T47D (cell line): ENCODE measurements around the gene KIR3DL3.
"Not testable (repeated sequence)": the region's sequence is repeated elsewhere in the genome, so short reads cannot be mapped to it uniquely, and the experiment has no call there.

Experiments
- DNase-seq, 2 experiments: peaks; one replicate each; pipeline versions ENCODE4 v3.0.0 to v3.0.0-alpha.2; 2011 to 2012; ENCODE audit warnings: low read depth in 1 of 2, low spot score in 1 of 2
- JUND ChIP-seq: IDR thresholded peaks from 2 replicates; pipeline ENCODE4 v1.6.1; 2012; ENCODE audit warnings: low read depth
- in situ Hi-C: cut with HindIII; loops from 2 replicates; pipeline ENCODE4 v1.10.0; 2016; ENCODE audit warnings: low sequenced_read_pairs, low pct_unique_long_range_greater_than_20kb

Gene KIR3DL3

DNA sequence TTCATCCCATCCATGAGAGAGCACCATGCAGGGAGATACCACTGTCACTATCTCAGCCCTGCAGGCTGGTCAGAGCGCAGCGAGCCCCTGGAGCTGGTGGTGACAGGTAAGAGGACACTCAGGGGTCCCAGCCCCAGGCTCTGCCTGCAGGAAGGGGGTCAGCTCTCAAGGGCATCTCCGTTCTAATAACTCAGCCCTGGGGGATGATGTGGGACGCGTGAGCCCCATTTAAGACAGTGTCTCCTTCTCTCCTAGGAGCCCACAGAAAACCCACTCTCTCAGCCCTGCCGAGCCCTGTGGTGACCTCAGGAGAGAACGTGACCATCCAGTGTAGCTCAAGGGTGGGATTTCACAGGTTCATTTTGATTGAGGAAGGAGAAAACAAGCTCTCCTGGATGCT lies 15.5 kb upstream of the KIR3DL3 start:
- DNase-seq: no peak
- in situ Hi-C loops: no loop called here
- no peak for TF ChIP-seq JUND

DNA sequence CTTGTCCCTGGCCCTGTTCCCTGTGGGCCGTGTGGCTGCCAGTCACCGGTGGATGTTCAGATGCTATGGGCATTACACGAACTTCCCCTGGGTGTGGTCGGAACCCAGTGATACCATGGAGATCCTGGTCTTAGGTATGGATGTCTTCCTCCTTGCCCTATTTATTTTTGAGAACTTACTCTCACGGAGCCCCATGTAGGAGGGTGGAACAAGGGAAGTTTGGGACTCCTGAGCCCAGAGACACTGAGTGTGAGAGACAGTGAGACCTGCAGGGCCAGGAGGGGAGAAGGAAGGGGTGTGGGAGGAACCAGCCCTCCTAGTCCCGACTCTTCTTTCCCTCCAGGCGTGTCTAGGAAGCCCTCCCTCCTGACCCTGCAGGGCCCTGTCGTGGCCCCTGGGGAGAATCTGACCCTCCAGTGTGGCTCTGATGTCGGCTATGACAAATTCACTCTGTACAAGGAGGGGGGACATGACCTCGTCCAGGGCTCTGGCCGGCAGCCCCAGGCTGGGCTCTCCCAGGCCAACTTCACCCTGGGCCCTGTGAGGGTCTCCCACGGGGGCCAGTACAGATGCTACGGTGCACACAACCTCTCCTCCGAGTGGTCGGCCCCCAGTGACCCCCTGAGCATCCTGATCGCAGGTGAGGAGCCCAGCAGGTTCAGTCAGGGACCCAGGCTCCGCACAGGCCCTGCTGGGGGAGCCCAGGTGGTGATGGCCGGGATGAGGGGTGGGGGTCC lies 14.9 kb upstream of the KIR3DL3 start:
- in situ Hi-C loops: no loop called here
- no peak for TF ChIP-seq JUND
- no peak for DNase-seq

DNA sequence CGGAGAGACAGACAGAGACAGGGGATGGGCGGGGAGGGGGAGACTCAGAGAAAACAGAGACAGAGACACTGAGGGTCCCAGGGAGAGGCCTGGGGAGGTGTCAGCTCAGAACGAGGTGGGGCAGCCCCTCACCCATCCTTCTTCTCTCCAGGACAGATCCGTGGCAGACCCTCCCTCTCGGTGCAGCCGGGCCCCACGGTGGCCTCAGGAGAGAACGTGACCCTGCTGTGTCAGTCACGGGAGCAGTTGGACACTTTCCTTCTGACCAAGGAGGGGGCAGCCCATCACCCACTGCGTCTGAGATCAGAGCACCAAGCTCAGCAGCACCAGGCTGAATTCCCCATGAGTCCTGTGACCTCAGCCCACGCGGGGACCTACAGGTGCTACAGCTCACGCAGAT lies 14.3 kb upstream of the KIR3DL3 start:
- DNase-seq, in situ Hi-C loops: not testable (repeated sequence)

DNA sequence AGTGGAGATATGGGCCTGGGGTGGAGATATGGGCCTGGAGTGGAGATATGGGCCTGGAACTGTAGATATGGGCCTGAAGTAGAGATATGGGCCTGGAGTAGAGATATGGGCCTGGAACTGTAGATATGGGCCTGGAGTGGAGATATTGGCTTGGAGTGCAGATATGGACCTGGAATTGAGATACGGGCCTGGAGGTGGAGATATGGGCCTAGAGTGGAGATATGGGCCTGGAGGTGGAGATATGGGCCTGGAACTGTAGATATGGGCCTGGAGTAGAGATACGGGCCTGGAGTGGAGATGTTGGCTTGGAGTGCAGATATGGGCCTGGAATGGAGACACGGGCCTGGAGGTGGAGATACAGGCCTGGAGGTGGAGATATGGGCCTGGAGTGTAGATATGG lies 402 bp downstream of the KIR3DL3 start:
- DNase-seq: no peak
- in situ Hi-C loops: no loop called here
- TF ChIP-seq JUND: no peak

DNA sequence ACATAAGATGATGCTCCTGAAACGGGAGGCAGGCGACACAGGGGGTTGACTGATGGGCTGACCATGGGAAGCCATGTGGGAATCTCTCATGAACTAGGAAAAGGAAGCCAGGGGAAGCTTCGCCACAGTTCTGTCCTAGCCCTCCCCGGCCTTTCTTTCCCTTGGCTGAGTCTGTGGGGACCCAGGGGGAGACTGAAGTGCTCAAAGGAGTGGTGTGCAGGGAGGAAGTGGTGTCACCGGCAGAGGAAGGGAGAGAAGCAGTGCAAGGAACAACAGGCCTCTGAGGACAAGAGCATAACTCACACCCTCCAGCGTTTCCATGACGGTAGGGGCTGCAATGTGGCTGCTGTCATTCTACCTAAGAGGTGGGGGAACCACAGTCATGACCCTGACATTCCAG lies 1.1 kb downstream of the KIR3DL3 start:
- no peak for TF ChIP-seq JUND
- DNase-seq: no peak
- in situ Hi-C loops: no loop called here

DNA sequence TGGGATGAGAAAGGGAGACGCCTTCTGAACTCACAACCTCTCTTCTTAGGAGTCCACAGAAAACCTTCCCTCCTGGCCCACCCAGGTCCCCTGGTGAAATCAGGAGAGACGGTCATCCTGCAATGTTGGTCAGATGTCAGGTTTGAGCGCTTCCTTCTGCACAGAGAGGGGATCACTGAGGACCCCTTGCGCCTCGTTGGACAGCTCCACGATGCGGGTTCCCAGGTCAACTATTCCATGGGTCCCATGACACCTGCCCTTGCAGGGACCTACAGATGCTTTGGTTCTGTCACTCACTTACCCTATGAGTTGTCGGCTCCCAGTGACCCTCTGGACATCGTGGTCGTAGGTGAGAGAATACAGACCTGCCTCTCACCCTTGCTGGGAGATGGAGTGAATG lies 3.3 kb downstream of the KIR3DL3 start:
- in situ Hi-C loops: no loop called here
- no peak for DNase-seq
- no peak for TF ChIP-seq JUND

DNA sequence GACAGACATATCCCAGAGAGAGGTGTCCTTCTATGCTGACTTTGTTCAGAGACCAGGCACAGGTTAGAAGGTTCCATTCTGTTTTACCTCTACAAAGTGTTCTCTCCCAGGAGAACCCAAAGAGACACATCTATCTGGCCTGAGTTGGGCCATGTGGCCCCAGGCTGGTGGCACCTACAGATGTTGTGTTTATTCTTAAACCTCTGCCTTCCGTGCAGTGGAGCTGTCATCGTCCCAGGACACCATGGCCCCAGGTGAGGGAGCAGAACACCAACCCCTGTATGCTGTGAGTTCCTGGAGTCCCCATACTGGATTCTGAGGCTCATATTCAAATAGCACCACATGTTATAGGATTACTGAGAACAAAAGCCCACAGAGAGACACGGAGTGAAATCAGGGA lies 3.9 kb downstream of the KIR3DL3 start:
- TF ChIP-seq JUND: no peak
- DNase-seq: no peak
- in situ Hi-C loops: no loop called here

DNA sequence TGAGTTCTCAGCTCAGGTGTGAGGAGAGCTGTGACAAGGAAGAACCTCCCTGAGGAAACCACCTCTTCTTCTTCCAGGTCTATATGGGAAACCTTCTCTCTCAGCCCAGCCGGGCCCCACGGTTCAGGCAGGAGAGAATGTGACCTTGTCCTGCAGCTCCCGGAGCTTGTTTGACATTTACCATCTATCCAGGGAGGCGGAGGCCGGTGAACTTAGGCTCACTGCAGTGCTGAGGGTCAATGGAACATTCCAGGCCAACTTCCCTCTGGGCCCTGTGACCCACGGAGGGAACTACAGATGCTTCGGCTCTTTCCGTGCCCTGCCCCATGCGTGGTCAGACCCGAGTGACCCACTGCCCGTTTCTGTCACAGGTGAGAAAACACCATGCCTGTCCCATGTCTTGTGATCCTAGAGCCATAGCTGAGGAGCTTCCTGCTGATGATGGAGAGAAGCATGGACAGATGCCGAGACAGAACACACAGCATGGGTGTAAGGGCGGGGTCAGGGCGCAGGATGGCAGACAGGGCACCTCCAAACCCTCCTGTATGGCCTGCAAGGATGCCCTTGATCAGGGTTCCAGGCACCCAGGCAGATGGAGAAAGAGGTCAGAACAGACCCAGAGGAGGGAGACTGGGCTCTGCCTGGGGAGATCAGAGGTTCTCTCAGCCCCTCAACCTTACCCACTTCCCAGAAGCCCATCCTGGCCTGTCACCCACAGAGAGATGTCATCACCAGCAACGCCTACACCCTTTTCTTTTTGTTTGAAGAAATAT lies 5.4 kb downstream of the KIR3DL3 start:
- in situ Hi-C loops: no loop called here
- no peak for TF ChIP-seq JUND
- no peak for DNase-seq

DNA sequence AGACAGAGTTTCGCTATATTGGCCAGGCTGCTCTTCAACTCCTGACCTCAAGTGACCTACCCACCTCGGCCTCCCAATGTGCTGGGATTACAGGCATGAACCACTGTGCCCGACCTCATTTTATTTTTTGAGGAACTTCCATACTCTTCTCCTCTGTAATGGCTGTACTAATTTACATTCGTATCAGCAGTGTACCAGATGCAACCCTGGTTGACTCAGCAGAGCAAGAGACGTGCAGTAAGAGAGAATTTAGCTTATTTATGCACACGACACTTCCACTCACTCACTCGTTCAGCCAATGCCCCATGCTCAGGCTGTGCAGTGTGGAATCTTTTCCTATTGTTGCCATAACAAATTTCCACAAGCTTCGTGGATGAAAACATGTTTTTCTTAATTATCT lies 6.9 kb downstream of the KIR3DL3 start:
- no peak for TF ChIP-seq JUND
- DNase-seq: no peak
- in situ Hi-C loops: no loop called here

DNA sequence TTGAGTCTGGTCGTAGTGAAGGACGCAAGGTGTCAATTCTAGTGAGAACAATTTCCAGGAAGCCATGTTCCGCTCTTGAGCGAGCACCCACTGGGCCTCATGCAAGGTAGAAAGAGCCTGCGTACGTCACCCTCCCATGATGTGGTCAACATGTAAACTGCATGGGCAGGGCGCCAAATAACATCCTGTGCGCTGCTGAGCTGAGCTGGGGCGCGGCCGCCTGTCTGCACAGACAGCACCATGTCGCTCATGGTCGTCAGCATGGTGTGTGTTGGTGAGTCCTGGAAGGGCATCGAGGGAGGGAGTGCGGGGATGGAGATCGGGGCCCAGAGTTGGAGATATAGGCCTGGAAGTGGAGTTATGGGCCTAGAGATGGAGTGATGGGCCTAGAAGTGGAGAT lies 14.1 kb downstream of the KIR3DL3 start, which contains the start of gene KIR2DL3:
KIR2DL3 (plus strand) TSS at position 208 of the 400 bp plus-strand sequence; CDS start at position 241, 33 bp downstream.
- in situ Hi-C loops, DNase-seq: not testable (repeated sequence)

DNA sequence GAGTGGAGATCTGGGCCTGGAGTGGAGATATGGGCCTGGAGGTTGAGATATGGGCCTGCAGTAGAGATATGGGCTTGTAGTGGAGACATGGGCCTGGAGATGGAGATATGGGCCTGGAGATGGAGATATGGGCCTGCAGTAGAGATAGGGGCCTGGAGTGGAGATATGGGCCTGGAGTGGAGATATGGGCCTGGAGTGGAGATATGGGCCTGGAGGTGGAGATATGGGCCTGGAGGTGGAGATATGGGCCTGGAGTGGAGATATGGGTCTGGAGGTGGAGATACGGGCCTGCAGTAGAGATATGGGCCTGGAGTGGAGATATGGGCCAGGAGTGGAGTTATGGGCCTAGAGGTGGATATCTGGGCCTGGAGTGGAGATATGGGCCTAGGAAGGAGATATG lies 14.5 kb downstream of the KIR3DL3 start:
- in situ Hi-C loops: no loop called here
- TF ChIP-seq JUND: no peak
- no peak for DNase-seq

DNA sequence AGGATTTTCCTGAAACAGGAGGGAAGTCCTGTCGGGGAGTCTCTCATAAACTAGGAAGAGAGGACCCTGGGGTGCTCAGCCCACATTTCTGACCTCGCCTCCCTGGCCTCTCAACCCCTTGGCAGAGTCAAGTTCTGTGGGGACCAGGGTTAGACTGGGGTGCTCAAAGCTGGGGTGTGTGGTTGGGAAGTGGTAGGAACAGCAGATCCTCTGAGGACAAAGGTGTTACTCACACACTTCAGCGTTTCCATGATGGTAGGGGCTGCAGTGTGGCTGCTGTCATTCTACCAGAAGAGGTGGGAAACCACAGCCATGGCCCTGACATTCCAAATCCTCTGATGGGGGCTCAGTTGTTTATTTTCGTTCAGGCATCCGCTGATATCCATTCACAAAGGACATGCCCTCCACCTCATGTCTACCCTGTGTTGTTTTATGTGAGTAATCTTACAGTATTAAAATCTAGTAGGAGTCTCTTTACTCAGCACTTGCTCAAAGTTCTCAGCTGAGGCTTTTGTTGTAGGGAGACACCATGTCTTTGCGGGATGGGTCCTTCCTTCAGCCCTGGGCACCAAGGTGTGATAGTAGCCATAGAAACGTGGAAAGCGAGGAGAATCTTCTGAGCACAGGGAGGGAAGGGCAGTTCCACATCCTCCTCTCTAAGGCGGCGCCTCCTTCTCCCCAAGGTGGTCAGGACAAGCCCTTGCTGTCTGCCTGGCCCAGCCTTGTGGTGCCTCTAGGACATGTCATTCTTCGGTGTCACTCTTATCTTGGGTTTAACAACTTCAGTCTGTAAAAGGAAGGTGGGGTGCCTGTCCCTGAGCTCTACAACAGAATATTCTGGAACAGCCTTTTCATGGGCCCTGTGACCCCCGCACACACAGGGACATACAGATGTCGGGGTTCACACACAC lies 15.6 kb downstream of the KIR3DL3 start:
- in situ Hi-C loops: no loop called here
- no peak for DNase-seq
- TF ChIP-seq JUND: no peak

DNA sequence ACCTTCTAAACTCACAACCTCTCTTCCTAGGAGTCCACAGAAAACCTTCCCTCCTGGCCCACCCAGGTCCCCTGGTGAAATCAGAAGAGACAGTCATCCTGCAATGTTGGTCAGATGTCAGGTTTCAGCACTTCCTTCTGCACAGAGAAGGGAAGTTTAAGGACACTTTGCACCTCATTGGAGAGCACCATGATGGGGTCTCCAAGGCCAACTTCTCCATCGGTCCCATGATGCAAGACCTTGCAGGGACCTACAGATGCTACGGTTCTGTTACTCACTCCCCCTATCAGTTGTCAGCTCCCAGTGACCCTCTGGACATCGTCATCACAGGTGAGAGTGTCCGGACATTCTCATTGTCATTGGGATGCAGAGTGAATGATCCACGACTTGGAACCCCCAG lies 17.7 kb downstream of the KIR3DL3 start:
- DNase-seq, in situ Hi-C loops: not testable (repeated sequence)

DNA sequence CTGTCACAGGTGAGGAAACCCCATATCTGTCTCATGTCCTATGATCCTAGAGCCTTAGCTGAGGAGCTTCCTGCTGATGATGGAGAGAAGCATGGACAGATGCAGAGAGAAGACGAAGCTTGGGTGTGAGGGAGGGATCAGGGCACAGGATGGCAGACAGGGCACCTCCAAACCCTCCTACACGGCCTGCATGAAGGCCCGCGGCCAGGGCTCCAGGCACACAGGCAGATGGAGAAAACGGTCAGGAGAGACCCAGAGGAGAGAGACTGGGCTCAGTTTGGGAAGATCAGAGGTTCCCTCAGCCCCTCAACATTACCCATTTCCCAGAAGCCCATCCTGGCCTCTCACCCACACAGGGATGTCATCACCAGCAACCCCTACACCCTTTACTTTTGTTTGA lies 19.8 kb downstream of the KIR3DL3 start:
- DNase-seq, in situ Hi-C loops: not testable (repeated sequence)

DNA sequence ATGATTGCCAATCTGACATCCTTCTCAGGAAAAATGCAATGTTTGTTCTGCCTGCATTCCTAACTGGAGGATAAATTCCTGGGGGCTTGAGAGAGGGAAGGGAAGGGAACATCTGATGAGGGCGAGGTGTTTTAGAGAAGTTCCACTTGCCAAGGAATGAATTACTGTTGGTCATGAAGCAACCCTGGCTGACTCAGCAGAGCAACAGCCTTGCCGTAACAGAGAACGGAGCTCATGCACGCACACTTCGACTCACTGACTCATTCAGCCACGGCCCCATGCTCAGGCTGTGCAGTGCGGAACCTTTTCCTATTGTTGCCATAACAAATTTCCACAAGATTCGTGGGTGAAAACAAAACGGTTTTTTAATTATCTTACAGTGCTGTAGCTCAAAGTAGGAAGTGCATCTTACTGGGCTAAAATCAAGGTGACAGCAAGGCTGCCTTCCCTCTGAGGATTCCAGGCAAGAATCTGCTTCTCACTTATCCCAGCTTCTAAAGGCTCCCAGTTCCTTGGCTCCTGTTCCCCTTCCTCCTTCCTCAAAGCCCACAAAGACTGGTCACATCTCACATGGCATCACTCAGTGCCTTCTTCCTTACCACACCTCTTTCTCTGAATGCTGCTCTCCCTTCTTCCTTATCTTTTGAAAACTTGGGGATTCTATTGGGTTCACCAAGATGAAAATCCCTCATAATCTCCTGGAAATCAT lies 23.5 kb downstream of the KIR3DL3 start:
- DNase-seq, in situ Hi-C loops: not testable (repeated sequence)

DNA sequence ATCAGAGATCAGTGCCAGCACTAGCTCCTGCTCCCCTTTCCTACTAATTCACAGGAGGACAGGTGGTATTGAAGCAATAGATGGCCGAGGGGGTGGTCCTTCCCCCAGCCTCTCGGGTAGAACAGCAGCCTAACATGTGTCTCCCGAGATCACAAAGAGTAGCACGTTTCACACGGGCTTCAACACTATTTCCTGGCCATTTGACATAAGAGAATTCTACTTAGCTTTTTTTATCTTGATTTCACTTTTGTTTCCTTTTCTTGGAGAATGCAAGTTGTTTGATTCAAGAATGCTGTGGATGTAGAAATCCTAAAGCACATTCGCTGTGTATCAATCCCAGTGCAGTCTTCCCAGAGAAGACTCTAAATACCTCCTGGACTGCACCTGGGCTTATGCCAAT lies 26.0 kb downstream of the KIR3DL3 start:
- in situ Hi-C loops, DNase-seq: not testable (repeated sequence)
